COLO668 (cell line): ENCODE data around the gene NFKBIZ.
A peak's percentile ranks its signal among the peaks of the same experiment; 100 is the strongest.
"Not testable (repeated sequence)": the region's sequence is repeated elsewhere in the genome, so short reads cannot be mapped to it uniquely, and the experiment has no call there.

Experiments used
- DNase-seq: peaks from one replicate; lab custom pipeline; 2025; ENCODE audit not compliant: unreplicated experiment; lab: John Stamatoyannopoulos, UW

Gene NFKBIZ

GRCh38 chr3:101868534-101869464 is 19.5 kb downstream of the NFKBIZ start:
- no peak for DNase-seq

DNA sequence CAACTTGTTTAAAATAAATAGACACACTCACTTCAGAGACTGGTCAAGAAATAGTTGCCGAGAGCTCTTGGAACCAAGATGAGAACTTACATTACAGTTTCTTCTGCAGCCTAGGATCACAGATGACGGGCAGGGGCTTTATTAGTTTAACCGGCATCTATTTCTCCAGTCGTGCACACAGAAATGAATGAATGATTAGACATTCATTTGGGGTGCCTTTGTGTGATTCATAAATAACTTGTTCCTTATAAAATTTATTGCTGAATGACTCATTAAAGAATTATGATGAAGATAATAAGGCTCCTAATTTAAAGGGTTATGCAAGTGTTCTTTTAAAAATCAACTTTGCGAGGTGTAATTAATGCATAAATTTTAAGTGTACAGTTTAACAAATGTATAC is 20.8 kb downstream of the NFKBIZ start:
- DNase-seq, result no peak

DNA sequence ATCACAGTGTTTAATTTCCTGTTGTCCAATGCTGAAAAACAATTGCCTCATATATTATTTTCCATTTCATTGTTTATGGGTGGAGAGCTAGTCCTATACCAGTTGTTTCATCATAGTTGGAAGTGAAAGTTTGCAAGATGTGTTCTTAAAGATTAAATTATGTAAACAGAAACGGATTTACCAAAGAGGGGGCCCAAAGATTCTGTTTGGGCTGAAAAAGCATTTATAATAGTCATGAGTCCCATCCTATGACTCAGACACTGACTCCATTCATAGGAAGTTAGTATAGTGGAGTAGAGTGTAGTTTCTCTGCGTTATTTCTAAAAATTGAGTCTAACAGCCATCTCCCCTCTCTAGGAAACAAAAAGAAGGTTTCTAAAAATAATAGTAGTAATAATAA is 24.3 kb downstream of the NFKBIZ start:
- DNase-seq, result no peak

- DNase-seq, result no peak
Measured at GRCh38 chr3:101876142-101876541, 26.8 kb downstream of the NFKBIZ start.

DNA sequence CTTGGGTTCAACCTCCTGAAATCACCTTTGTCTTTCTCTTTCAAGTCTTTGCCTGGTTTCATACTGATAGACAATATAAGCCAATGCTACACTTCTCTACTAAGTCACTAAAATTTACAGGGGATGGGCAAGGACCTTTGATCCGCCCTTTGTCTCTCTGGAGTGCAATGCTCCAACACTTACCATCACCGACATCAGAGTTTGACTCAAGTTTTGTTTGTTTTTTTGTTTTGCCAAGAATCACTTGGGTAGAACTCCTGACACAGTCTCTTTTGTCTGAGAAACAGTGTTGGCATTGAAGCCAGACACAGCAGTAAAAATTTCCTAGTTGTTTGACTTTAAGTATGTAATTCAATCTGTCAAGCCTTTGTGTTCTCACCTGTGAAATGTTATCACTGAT is 29.3 kb downstream of the NFKBIZ start:
- DNase-seq, result no peak

GRCh38 chr3:101879102-101879501 is 29.8 kb downstream of the NFKBIZ start:
- DNase-seq, result peak; percentile 2

GRCh38 chr3:101879623-101880284 is 30.4 kb downstream of the NFKBIZ start:
- DNase-seq, result no peak

- no peak for DNase-seq
Measured at GRCh38 chr3:101884776-101885175, 35.5 kb downstream of the NFKBIZ start.

- DNase-seq, result not testable (repeated sequence)
Measured at GRCh38 chr3:101885584-101885983, 36.3 kb downstream of the NFKBIZ start.

GRCh38 chr3:101886626-101887025 is 37.3 kb downstream of the NFKBIZ start:
- DNase-seq, result no peak

DNA sequence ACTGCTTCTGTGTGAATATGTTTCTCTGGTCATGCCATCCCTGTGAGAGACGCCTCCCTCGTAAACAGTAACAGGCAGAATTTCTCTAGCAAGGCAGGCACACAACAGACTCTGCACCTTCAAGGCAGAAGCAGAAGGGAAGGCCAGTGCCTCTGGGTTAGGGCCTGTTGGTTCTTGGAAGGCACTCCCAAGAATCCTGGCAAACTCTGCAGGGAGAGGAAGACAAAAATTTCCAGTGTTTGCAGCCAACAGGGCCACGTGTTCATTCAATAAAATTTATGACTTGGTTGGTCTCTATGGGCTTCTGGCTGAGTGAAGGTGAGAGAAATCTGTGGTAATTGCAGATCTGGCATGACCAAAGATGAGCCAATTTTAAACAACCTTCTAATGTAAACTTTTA is 39.3 kb downstream of the NFKBIZ start:
- no peak for DNase-seq

DNA sequence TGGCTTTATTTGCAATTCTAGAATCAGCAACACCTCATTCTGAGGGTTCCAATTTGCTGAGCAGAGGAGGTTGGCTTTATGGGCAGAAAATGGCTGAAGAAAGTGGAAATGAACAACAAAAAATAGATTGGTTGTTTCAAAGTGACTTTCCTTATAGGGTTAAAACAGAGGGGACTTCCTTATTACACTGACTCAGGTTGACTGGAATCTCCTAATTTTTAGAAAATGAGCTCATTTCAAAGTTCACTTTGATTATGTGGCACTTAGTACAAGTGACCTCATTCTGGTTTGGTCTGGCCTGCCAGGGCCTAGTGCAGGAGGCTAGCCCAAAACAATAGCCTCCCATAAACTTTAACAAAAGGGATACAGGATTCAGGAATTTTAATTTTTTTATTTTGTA is 41.4 kb downstream of the NFKBIZ start:
- DNase-seq, result no peak

DNA sequence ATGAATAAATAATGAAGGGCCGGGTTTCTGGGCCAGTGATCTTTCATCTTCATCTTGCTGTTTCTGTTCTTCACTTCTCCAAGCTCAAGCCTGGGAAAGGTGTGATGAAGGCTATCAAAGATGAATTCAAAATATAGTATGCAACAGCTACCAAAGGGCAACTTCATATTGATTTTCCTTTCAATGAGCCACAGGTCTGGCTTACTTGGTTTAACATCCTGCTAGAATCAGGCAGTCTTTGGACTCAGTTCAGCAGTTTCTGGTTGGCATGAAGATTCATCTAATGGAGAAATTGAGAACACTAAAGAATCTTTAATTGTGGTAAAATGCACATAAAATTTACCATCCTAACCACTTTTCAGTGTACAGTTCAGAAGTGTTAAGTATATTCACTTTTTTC is 43.3 kb downstream of the NFKBIZ start:
- DNase-seq, result no peak

GRCh38 chr3:101896083-101896757 is 46.9 kb downstream of the NFKBIZ start:
- DNase-seq, result no peak

- DNase-seq, result no peak
Measured at GRCh38 chr3:101897013-101897412, 47.7 kb downstream of the NFKBIZ start.

DNA sequence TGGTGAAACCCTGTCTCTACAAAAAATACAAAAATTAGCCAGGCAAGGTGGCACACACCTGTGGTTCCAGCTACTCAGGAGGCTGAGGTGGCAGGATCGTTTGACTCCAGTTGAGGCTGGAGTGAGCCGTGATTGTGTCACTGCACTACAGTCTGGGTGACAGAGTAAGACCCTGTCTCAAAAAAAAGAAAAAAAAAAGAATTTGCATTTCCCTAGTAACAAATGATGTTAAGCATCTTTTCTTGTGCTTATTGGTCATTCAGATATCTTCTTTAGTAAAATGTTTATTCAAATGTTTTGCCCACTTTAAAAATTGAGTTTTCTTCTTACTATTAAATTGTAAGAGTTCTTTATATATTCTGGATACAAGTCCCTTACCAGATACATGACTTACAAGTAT is 48.7 kb downstream of the NFKBIZ start:
- DNase-seq, result no peak

DNA sequence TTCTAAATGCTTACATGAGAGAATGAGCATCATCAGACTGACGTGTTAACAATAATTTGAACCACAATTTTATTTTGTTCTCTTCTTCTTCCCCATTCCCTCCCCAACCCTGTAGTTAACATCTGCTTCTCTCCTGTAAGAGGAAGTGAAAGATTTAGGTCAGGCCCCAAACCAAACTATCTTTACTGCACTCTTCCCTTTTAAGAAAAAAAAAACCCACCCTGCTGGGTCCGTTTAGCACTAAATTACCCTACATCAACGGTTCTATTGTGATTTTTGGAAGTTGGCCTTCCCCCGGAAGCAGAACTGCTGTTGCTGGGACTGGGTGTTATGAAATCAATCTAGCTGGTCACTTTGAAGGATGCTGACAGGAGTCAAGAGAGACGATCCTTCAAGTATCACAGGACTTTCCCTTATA is 49.4 kb downstream of the NFKBIZ start:
- DNase-seq, result no peak

- no peak for DNase-seq
Measured at GRCh38 chr3:101900316-101900715, 51.0 kb downstream of the NFKBIZ start.

DNA sequence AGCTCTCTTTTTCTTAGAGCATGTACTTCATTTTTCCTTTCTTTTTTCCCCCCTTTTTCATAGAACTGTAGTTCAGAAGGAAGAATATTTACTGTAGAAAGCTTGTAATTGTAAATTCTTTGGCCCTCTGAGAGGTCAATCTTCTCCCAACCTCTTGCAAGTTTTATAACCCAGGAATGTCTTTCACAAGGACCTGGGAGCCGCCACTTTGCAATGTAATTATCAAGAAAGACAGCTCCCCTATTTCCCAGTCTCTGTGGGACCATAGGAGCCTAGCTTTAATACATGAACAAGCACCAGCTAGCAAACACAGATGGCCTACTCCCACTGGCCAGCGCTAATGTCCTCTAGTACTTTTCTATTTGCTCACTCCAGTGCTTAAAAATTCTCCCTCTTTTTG is 51.4 kb downstream of the NFKBIZ start:
- no peak for DNase-seq

DNA sequence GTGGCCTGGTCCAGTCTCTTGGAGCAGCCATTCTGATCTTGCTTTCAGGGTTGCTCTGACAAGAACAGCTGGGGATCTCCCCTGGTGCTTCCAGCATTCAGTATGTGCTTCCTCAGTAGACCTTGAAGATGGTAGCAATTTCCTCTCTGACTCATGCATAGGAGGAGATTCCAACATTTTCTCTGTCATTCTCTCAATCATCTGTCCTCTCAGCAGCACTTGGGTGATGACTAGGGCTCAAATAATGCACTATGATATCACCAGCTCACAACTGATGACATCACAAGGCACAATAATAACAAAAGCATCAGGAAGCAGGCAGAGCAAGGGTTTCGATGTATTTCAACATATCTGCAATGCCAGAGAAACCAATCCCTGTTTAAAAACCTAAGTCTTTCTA is 52.7 kb downstream of the NFKBIZ start:
- DNase-seq, result no peak

- no peak for DNase-seq
Measured at GRCh38 chr3:101903451-101903871, 54.1 kb downstream of the NFKBIZ start.

GRCh38 chr3:101905573-101905972 is 56.3 kb downstream of the NFKBIZ start:
- not testable (repeated sequence) for DNase-seq
